H9 (cell line): Measurements from ENCODE around the gene JADE2. TPM values are rescaled to one million over a fixed set of nuclear protein-coding genes. Genes with fewer than 3 reads are reported as not detected.

Experiments
- DNase-seq: peaks from one replicate; pipeline ENCODE4 v3.0.0-alpha.2; 2017
- H2AFZ ChIP-seq: one replicate; pipeline ENCODE4 v1.6.1; 2013; ENCODE audit warnings: mild to moderate bottlenecking, low read length, control low read depth, moderate library complexity
- H2AK5ac ChIP-seq: 2 replicates; pipeline ENCODE4 v1.6.1; 2013; ENCODE audit warnings: low read length, control low read depth, mixed read lengths; ENCODE audit not compliant: insufficient read length
- H2BK120ac ChIP-seq: one replicate; pipeline ENCODE4 v1.6.1; 2013; ENCODE audit warnings: low read depth, mild to moderate bottlenecking, low read length, control low read depth, inconsistent platforms; ENCODE audit not compliant: poor library complexity, severe bottlenecking
- H2BK12ac ChIP-seq: 2 replicates; pipeline ENCODE4 v1.6.1; 2013; ENCODE audit warnings: low read length, control low read depth, mixed read lengths, low read depth; ENCODE audit not compliant: insufficient read length
- H2BK15ac ChIP-seq: 2 replicates; pipeline ENCODE4 v1.6.1; 2013; ENCODE audit warnings: low read depth, low read length, control low read depth
- H2BK20ac ChIP-seq: one replicate; pipeline ENCODE4 v1.6.1; 2013; ENCODE audit warnings: low read depth, mild to moderate bottlenecking, low read length, control low read depth, inconsistent platforms; ENCODE audit not compliant: poor library complexity, severe bottlenecking
- H2BK5ac ChIP-seq: 2 replicates; pipeline ENCODE4 v1.6.1; 2013; ENCODE audit warnings: low read length, control low read depth, mixed read lengths; ENCODE audit not compliant: insufficient read length
- H3K14ac ChIP-seq: 2 replicates; pipeline ENCODE4 v1.6.1; 2013; ENCODE audit warnings: low read length, control low read depth; ENCODE audit not compliant: insufficient read depth
- H3K18ac ChIP-seq: 2 replicates; pipeline ENCODE4 v1.6.1; 2013; ENCODE audit warnings: low read depth, mild to moderate bottlenecking, mixed read lengths, low read length, control low read depth; ENCODE audit not compliant: insufficient read length
- H3K23ac ChIP-seq: 2 replicates; pipeline ENCODE4 v1.6.1; 2013; ENCODE audit warnings: low read length, control low read depth, mixed read lengths, low read depth; ENCODE audit not compliant: insufficient read length
- H3K23me2 ChIP-seq: 2 replicates; pipeline ENCODE4 v1.6.1; 2013; ENCODE audit warnings: low read depth, mild to moderate bottlenecking, mixed read lengths, low read length, control low read depth; ENCODE audit not compliant: insufficient read length, poor library complexity, severe bottlenecking
- H3K27ac ChIP-seq: 2 replicates; pipeline ENCODE4 v1.5.1; 2013; ENCODE audit warnings: low read length, control low read depth, mixed read lengths, low read depth; ENCODE audit not compliant: insufficient read length
- H3K27me3 ChIP-seq: 2 replicates; pipeline ENCODE4 v1.6.1; 2013; ENCODE audit warnings: low read length, control low read depth, inconsistent platforms; ENCODE audit not compliant: insufficient read depth
- H3K4ac ChIP-seq: 2 replicates; pipeline ENCODE4 v1.6.1; 2013; ENCODE audit warnings: low read depth, mild to moderate bottlenecking, control low read depth, inconsistent platforms, low read length, moderate library complexity
- H3K4me1 ChIP-seq: 2 replicates; pipeline ENCODE4 v1.6.1; 2013; ENCODE audit warnings: low read length, control low read depth, inconsistent platforms; ENCODE audit not compliant: insufficient read depth
- H3K4me2 ChIP-seq: 2 replicates; pipeline ENCODE4 v1.6.1; 2013; ENCODE audit warnings: low read length, control low read depth, mixed read lengths; ENCODE audit not compliant: insufficient read length, insufficient read depth
- H3K56ac ChIP-seq: 2 replicates; pipeline ENCODE4 v1.6.1; 2013; ENCODE audit warnings: low read depth, mild to moderate bottlenecking, mixed read lengths, low read length, control low read depth; ENCODE audit not compliant: insufficient read length
- H3K79me1 ChIP-seq: 2 replicates; pipeline ENCODE4 v1.6.1; 2013; ENCODE audit warnings: low read depth, mild to moderate bottlenecking, moderate library complexity, low read length, control low read depth, inconsistent platforms; ENCODE audit not compliant: insufficient read depth, poor library complexity, severe bottlenecking
- H3K79me2 ChIP-seq: 2 replicates; pipeline ENCODE4 v1.6.1; 2013; ENCODE audit warnings: low read length, control low read depth, inconsistent platforms; ENCODE audit not compliant: insufficient read depth
- H3K9ac ChIP-seq: 2 replicates; pipeline ENCODE4 v1.6.1; 2013; ENCODE audit warnings: low read length, control low read depth, mixed read lengths; ENCODE audit not compliant: insufficient read length; ENCODE audit errors: extremely low read depth
- H3K9me3 ChIP-seq: one replicate; pipeline ENCODE4 v1.6.1; 2013; ENCODE audit warnings: low read depth, low read length, inconsistent platforms; ENCODE audit not compliant: control insufficient read depth
- H3T11ph ChIP-seq: one replicate; pipeline ENCODE4 v1.6.1; 2013; ENCODE audit warnings: mild to moderate bottlenecking, low read length, control low read depth, inconsistent platforms
- H4K20me1 ChIP-seq: one replicate; pipeline ENCODE4 v1.6.1; 2013; ENCODE audit not compliant: control insufficient read depth, insufficient read length, insufficient read depth
- H4K5ac ChIP-seq: 2 replicates; pipeline ENCODE4 v1.6.1; 2013; ENCODE audit warnings: low read depth, mild to moderate bottlenecking, mixed read lengths, low read length, control low read depth; ENCODE audit not compliant: insufficient read length
- H4K8ac ChIP-seq: replicated peaks from 2 replicates; pipeline ENCODE4 v1.6.1; 2013; ENCODE audit warnings: low read length, control low read depth, mixed read lengths, low read depth; ENCODE audit not compliant: insufficient read length
- H4K91ac ChIP-seq: 2 replicates; pipeline ENCODE4 v1.6.1; 2013; ENCODE audit warnings: low read depth, mild to moderate bottlenecking, moderate library complexity, mixed read lengths, low read length, control low read depth; ENCODE audit not compliant: insufficient read length
- H3K27ac Mint-ChIP-seq, 3 experiments: 2 replicates in 2 of 3; 3 replicates in 1 of 3; pipeline ENCODE4 v1.8.0; 2020 to 2021; ENCODE audit warnings: mixed read lengths in 3 of 3, mild to moderate bottlenecking in 1 of 3, moderate library complexity in 1 of 3
- H3K27me3 Mint-ChIP-seq: 2 replicates; pipeline ENCODE4 v1.8.0; 2021; ENCODE audit warnings: low read depth, mild to moderate bottlenecking, moderate library complexity, mixed read lengths
- H3K36me3 Mint-ChIP-seq, 3 experiments: 2 replicates in 2 of 3; 3 replicates in 1 of 3; pipeline ENCODE4 v1.8.0; 2020 to 2021; ENCODE audit warnings: low read depth in 3 of 3, mixed read lengths in 3 of 3; ENCODE audit not compliant: insufficient read depth in 1 of 3
- H3K4me1 Mint-ChIP-seq, 2 experiments: 2 replicates each; pipeline ENCODE4 v1.8.0; 2020; ENCODE audit warnings: mixed read lengths in 2 of 2
- H3K4me3 Mint-ChIP-seq, 2 experiments: 2 replicates in 1 of 2; 3 replicates in 1 of 2; pipeline ENCODE4 v1.8.0; 2020 to 2021; ENCODE audit warnings: mild to moderate bottlenecking in 2 of 2, mixed read lengths in 2 of 2, moderate library complexity in 1 of 2
- H3K9me3 Mint-ChIP-seq, 2 experiments: 2 replicates in 1 of 2; 3 replicates in 1 of 2; pipeline ENCODE4 v1.8.0; 2020; ENCODE audit warnings: mild to moderate bottlenecking in 2 of 2, mixed read lengths in 2 of 2, moderate library complexity in 1 of 2
- WGBS: extraction: QIAGEN DNeasy Blood & Tissue Kit; methylation state at CpG from one replicate; pipeline ENCODE4 v1.1.7; 2013; ENCODE audit warnings: missing lambda C conversion rate, low lambda C conversion rate, mixed read lengths; ENCODE audit not compliant: insufficient read length; ENCODE audit errors: extremely low coverage; 5-methylcytosine and 5-hydroxymethylcytosine counted together
- total RNA-seq: library from RNA; stranded (reverse); gene quantifications from 2 replicates; pipeline ENCODE4 v1.2.1, GENCODE V29; 2021
- TF ChIP-seq, protein P1 (sequence below): fragments of 200-600 bp; sonication (generic); conservative IDR thresholded peaks from 3 replicates; pipeline ENCODE4 v1.8.0; 2021; ENCODE audit warnings: antibody characterized with exemption, mild to moderate bottlenecking

JADE2 gene
- total RNA-seq, 1 experiment from 2014 or later = 99.7 TPM

DNA sequence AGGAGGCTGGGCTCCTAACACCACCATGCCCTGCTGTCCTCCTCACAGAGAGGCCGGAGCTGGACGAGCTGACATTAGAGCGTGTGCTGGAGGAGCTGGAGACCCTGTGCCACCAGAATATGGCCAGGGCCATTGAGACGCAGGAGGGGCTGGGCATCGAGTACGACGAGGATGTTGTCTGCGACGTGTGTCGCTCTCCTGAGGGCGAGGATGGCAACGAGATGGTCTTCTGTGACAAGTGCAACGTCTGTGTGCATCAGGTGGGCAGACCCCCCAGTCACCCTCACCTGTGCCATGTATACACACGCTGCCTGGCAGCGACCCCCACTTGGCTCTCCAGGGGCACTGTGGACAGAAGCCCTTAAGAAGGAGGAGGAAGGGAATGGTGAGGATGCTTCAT, 35.2 kb downstream of the JADE2 start:
- no peak overlapping the region for H3K4me2 ChIP-seq
- no peaks in the 10 kb centered on the region for H3K27me3 ChIP-seq
- no peaks in the 10 kb centered on the region for H3K4me1 ChIP-seq
- H3T11ph ChIP-seq = no peak overlapping the region
- H3K23ac ChIP-seq = no peak overlapping the region
- no peak overlapping the region for H4K8ac ChIP-seq
- H3K9ac ChIP-seq = no peak overlapping the region
- Mint-ChIP-seq H3K27ac (peak overlapping the region in 1 of 3 experiments; percentile 73; a peak in 2 of 7 replicates), H3K4me3 (no peak overlapping the region), H3K36me3 (peaks cover 27 to 82% (median 58%) of the 10 kb centered on the region in 3 experiments), H3K9me3 (no peaks in the 10 kb centered on the region), H3K4me1 (peaks cover 3 to 8% of the 10 kb centered on the region in 2 experiments; a peak in 3 of 4 replicates), H3K27me3 (no peaks in the 10 kb centered on the region)
- no peak overlapping the region for H2BK12ac ChIP-seq
- no peaks in the 10 kb centered on the region for H3K23me2 ChIP-seq
- H3K14ac ChIP-seq = no peak overlapping the region; the same call in 1 of the 2 replicates
- H3K4ac ChIP-seq = no peak overlapping the region
- H3K27ac ChIP-seq = no peak overlapping the region
- no peak overlapping the region for H2BK5ac ChIP-seq
- no peaks in the 10 kb centered on the region for H3K79me1 ChIP-seq
- no peak overlapping the region for H2BK120ac ChIP-seq
- no peak overlapping the region for H2AK5ac ChIP-seq
- WGBS = no CpG with 5 or more reads among the region's 15 CpGs
- no peaks in the 10 kb centered on the region for H3K9me3 ChIP-seq
- H3K18ac ChIP-seq = no peak overlapping the region
- no peak overlapping the region for H2BK20ac ChIP-seq
- H2BK15ac ChIP-seq = no peak overlapping the region
- peaks cover 1% of the 10 kb centered on the region; the same call in 1 of the 2 replicates for H3K79me2 ChIP-seq
- no peak for DNase-seq
- H2AFZ ChIP-seq = no peak overlapping the region
- no peak overlapping the region for H3K56ac ChIP-seq
- H4K5ac ChIP-seq = no peak overlapping the region
- TF ChIP-seq, protein P1, sequence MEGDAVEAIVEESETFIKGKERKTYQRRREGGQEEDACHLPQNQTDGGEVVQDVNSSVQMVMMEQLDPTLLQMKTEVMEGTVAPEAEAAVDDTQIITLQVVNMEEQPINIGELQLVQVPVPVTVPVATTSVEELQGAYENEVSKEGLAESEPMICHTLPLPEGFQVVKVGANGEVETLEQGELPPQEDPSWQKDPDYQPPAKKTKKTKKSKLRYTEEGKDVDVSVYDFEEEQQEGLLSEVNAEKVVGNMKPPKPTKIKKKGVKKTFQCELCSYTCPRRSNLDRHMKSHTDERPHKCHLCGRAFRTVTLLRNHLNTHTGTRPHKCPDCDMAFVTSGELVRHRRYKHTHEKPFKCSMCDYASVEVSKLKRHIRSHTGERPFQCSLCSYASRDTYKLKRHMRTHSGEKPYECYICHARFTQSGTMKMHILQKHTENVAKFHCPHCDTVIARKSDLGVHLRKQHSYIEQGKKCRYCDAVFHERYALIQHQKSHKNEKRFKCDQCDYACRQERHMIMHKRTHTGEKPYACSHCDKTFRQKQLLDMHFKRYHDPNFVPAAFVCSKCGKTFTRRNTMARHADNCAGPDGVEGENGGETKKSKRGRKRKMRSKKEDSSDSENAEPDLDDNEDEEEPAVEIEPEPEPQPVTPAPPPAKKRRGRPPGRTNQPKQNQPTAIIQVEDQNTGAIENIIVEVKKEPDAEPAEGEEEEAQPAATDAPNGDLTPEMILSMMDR = no peak
- no peak overlapping the region for H4K91ac ChIP-seq
- no peaks in the 10 kb centered on the region for H4K20me1 ChIP-seq
